ENCODE results near the gene APOA1. TPM values are rescaled to one million over a fixed set of nuclear protein-coding genes. Genes with fewer than 3 reads are reported as not detected.

The APOA1 gene
- total and polyA plus RNA-seq, 2 of the 4 experiments (the other 2 are of a cell fraction), result 0.18 to 0.89 TPM

Other genes with a start within 250 kb of the APOA1 start
- gene BUD13, start 64.6 kb downstream of the APOA1 start, total RNA-seq (2012; rRNA removed), result 14.0 and 16.4 TPM in 2 replicates
- gene BUD13, start 64.6 kb downstream of the APOA1 start, polyA plus RNA-seq (2012; rRNA removed), result 11.2 and 11.9 TPM in 2 replicates
- gene ZPR1, start 49.6 kb downstream of the APOA1 start, total RNA-seq (2012; rRNA removed), result 52.0 and 53.9 TPM in 2 replicates
- 38.5 and 40.8 TPM in 2 replicates for gene ZPR1, start 49.6 kb downstream of the APOA1 start, polyA plus RNA-seq (2012; rRNA removed)
- not detected in 2 replicates for gene APOA5, start 45.7 kb downstream of the APOA1 start, total RNA-seq (2012; rRNA removed)
- gene APOA5, start 45.7 kb downstream of the APOA1 start, polyA plus RNA-seq (2012; rRNA removed), result not detected in 2 replicates
- not detected in 2 replicates for gene APOA4, start 14.3 kb downstream of the APOA1 start, total RNA-seq (2012; rRNA removed)
- not detected in 2 replicates for gene APOA4, start 14.3 kb downstream of the APOA1 start, polyA plus RNA-seq (2012; rRNA removed)
- gene APOC3, start 7.7 kb downstream of the APOA1 start, total RNA-seq (2012; rRNA removed), result not detected in 2 replicates
- gene APOC3, start 7.7 kb downstream of the APOA1 start, polyA plus RNA-seq (2012; rRNA removed), result not detected in 2 replicates

Data from IMR-90 (cell line).